GM18519 (cell line): ENCODE measurements around the gene FSTL4.

ENCODE experiments used
- ATAC-seq: cut with Tn5 transposase; IDR thresholded peaks from one replicate; pipeline ENCODE4 v1.9.1; 2021; ENCODE audit warnings: mild to moderate bottlenecking, moderate library complexity; ENCODE audit not compliant: unreplicated experiment, low FRiP score

Gene FSTL4

DNA sequence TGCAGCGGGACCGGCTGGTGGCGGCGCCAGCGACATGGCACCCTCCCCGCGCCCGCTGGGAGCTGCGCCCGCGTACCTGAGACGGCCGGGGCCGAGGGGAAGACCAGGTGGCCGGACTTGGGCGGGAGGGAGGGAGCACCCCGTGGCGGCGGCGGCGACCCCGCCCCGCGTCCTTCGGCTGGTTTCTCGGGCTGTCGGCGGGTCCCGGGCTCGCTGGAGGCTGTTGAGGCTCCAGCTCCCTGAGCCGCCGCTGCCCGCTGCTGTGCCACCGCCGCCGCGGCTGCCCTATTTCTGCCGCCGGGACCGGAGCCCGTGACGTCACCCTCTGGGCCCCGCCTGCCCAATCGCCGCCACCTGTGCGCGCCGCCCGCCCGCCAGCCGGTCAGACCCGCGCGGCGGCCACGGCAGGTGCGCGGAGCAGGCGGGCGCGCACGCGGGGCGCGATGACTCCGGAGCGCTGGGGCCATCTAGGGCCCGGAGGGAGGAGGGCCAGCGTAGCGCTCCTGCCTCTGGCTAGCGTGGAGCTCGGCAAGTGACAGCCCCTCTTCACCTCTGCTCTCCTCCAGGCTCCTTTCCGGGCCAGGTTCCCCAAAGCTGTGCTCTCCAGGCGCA lies at the start of gene FSTL4:
Gene FSTL4 (minus strand): TSS at position 293 of the 612 bp plus-strand sequence.
- no peak for ATAC-seq

DNA sequence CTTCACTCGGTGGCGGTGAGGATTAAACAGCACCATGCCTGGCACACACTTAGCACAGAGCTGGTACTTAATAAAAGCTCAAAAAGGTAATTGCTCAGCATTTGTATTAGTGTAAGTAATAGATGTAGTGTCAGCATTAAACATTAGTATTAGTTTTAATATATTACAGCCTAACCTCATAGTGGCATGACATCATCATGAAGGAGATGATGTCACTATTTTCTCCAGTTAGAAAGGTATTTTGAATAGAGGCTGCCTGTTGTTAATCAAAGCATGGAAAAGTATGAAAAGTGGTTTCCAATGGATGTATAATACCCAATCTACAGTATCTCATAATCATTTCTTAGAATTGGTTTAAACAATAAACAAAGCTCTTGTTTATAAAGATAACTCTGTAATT lies 49.0 kb upstream of the FSTL4 start:
- ATAC-seq, result no peak

- no peak for ATAC-seq
Observed at GRCh38 chr5:133658327-133658726, 46.0 kb upstream of the FSTL4 start.

DNA sequence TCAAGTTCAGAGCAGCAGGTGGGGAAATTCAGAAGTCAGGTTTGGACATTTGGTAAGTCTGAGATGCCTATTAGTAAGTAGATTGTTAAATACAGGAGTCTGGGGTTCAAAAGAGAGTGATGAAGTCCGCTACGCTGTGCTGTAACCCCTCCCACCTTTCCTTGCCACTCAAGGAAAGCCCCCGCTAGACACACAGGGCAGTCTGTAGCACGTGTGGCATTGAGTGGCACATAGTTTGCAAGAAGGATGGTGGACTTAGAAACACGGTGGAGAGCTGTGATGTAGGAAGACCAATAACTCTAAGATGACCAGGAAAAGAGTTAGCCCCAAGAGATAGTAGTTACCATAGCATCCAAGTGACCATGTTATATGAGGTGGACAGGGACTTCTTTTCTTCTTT lies 44.7 kb upstream of the FSTL4 start:
- ATAC-seq, result no peak

DNA sequence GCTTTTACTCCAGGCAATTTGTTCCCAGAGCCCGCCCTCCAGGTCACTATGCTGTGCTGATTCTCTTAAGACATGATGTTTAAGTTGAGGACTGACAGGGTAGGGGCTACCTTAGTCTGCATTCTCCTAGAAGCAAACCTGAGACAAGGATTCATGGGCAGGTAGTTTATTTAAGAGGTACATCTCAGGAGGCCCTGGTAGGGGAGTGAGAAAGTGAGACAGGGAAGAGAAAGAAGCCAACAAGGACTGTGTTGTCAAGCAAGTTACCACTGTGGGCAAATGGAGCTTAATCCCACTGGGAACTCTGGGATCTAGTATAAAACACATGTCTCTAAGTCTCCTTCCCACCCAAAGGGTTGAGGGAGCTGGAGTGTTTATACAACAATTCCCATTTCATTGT lies 43.6 kb upstream of the FSTL4 start:
- no peak for ATAC-seq

GRCh38 chr5:133653760-133654049 lies 41.4 kb upstream of the FSTL4 start:
- no peak for ATAC-seq

DNA sequence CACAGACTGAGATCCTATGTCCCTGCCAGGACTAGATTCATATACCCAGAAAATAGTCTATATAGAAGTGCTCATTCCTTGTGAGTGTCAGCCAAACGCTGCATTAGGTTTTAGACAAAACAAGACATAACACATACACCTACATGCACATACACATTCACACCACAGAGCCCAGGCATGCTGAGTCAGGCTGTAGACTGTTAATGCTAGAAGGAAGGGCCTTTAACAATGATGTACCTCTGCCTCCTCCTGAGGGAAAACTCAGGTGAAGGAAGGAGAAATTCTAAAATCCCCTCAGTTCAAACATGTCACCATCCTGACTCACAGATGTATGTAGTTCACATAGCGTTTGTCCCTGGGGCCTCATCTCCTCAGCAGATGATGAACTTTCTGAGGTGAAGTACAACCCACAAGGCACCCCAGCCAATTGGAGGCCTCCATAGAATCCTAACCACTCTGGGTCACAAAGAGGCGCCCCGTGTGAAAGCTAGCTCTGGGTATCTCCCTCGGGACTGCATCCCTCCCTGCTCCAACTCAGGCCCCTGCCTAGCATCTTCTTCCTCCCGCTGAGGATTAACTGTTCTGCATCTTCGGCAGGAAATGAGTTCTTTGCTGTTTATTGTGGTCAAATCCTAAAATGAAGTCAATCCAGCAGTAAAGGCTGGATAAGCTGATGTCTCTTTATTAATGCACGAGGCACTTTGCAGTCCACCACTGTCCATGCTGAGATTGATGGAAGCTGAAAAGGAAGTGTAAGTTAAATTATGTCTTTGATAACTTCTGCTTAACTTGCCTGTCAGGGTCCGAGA lies 40.8 kb upstream of the FSTL4 start:
- no peak for ATAC-seq

DNA sequence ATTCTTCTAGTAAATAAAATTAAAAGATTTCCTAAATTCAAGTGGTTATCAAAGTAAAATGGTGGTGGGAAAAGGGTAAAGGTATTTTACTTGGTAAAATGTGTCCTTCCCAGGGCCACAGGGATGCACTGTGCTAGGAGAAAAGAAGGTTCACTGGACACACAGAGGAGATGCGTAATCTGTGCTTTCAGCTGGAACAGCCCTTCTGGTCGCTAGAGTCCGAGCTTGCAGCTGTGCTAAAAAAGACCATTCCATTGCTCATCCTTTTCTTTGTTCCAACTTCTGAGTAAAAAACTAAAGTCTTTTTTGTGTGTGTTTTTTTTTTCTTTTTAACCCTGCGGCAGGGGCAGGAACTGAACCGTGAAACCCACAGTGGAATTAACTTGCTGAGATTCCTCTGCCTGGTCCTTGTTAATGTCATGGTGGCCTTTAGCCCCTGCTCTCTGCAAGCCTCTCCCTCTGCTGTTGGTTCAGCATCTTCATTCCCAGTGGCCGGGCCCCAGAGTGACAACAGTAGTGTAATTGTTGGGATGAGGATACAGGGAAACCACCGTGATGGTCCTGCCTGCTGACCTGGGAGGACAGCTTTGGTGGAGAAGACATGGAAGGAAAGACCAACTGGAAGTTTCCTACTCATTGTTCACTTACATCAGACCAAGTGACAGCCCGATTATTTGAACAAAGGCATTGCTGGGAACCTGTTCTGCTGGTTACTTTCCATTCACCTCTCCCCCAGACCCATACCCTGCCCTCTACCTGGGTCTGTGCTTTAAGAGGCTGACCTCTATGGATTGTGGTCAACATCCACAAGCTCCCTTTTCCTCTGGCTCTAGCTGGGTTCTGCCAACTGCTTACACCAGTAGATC lies 31.9 kb upstream of the FSTL4 start:
- no peak for ATAC-seq

DNA sequence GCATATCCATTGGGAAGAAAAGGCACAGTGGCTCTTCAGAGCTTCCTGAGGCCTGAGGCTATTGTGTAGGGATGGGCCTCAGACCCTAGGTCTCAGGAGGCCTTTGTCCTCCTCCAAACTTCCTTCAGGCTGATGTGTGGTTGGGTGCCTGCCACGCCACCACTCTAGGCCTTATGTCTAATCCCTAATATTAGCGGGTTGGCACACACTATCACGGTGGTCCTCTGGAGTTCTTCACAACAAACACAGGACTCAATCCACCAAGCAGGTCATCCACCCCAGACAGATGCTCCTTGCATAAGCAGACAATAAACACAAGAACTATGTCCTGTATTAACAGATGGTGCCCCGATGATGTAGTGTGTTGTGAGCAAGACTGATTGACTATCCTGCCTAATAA lies 31.0 kb upstream of the FSTL4 start:
- ATAC-seq, result no peak

DNA sequence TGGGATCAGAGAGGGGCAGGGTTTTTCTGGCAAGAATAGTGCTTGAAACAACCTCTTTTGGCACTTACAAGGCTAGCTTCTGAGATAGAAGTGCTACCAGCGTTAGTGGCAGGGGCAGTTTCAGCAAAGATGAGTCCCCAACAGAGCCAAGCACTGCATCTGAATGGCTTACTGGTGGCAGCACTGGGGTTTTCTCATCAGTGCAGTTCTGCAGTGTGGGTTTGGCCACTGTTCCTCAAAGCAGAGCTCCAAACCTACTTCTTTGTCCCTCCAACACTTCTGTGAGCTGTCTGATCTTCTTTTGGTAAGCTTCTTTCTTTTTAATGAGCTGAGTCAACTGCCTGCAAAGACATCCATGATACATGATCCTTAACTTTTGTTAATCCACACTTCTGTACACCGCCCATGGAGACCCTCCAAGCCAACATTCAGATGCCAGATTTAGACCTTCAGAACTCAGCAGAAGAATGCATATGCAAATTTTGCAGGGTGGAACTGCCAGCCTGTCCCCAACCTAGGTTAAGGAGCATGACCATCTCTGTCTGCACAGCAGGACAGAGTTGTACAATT lies 29.9 kb upstream of the FSTL4 start:
- ATAC-seq, result no peak

DNA sequence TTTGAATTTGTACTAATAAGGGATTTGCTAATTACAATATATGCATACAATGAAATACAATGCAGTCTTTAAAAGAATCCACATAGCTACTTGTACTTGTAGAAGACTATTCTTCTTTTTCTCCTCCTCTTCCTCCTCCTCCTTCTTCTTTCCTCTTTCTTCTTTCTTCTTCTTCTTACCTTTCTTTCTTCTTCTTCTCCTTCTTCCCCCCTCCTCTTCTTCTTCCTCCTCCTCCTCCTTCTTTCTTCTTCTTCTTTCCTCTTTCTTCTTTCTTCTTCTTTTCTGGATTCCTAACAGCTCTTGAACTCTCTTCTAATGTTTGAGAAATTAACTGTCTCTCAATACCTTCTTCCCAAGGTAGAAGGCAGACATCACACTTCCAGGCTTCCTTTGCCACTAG lies 29.3 kb upstream of the FSTL4 start:
- ATAC-seq, result no peak

DNA sequence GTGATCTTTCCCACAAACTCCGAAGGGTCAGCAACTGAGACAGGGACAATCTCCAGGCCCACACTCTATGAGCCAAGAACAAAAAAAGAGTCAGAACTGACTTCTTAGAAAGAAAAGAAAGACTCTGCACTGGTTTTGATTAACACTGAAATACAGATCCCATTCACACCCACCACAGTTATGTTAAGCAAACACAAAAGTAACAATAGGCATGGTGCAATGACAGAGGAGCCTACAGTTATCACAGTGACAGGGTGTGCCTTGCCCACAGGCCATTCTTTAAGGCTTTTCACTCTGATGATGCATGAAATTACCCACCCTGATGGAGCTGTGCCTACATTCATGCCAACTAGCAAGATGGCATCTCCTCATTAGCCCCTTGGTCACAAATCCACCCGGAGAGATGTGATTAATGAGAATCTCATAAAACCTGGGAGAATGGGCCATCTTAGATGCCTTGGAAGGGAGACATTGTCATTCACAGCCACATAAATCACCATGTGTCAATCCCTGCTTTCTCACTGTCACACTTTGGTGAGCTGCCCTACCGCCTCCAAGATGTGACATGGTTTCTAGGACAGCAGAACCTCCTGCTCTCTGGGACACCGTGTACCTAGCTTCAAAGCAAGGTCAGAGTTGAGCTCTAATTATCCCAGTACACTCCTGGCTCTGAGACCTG lies 27.6 kb upstream of the FSTL4 start:
- no peak for ATAC-seq

DNA sequence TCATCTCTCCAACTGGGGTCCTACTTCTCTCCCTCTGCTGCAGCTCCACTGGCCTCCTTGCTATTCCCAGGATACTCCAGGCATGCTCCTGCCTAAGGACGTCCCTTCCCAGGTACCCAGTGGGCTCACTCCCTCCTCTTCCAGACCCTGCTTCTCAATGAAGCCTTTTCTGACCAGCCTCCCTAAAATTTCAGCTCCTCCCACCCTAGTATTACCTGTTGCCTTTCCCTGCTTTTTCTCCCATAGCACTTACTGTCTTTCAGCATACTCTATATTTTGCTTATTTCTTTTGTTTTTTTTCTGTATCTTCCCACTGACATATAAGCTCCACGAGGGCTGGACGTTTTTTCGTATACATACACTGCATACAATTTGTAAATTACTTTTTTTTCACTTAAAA lies 26.1 kb upstream of the FSTL4 start:
- no peak for ATAC-seq

- ATAC-seq, result no peak
Observed at GRCh38 chr5:133637206-133637605, 24.9 kb upstream of the FSTL4 start.

DNA sequence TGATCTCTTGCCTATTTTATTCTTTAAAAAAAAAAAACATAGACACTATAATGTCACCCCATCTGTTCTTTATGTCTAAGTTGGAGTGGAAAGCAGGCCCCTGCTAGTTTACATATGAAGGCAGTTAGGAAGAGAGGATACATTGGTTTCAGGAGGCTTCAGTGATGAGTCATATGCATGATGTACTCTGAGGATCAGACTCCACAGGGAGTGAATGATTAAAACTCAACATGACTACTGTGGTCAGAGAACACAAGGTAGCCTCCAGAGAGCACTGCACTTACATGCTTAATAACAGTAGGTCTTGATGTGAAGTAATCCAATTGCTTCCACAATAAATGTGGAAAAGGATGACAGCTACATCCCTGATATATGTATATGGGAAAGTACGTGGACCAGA lies 22.7 kb upstream of the FSTL4 start:
- no peak for ATAC-seq

- no peak for ATAC-seq
Observed at GRCh38 chr5:133627180-133627579, 14.8 kb upstream of the FSTL4 start.

- ATAC-seq, result no peak
Observed at GRCh38 chr5:133624316-133624715, 12.0 kb upstream of the FSTL4 start.

GRCh38 chr5:133618141-133618540 lies 5.8 kb upstream of the FSTL4 start:
- ATAC-seq, result no peak

GRCh38 chr5:133613743-133614142 lies 1.4 kb upstream of the FSTL4 start:
- ATAC-seq, result no peak

- no peak for ATAC-seq
Observed at GRCh38 chr5:133613184-133613583, 843 bp upstream of the FSTL4 start.
